Measurements from ENCODE around the gene SELENOI. TPM values are rescaled to one million over a fixed set of nuclear protein-coding genes. Genes with fewer than 3 reads are reported as not detected.

Gene SELENOI
- total and polyA plus RNA-seq, 3 experiments from 2014 or later: 3.2 to 61.9 (median 58.4) TPM

- Mint-ChIP-seq H3K9me3 (no peaks in the 10 kb centered on the region), H3K4me1 (peaks cover 8 to 10% (median 9%) of the 10 kb centered on the region in 3 donors), H3K27ac (no peak overlapping the region), H3K27me3 (peaks cover 17 to 18% of the 10 kb centered on the region in 2 donors), H3K36me3 (peaks cover 0 to 6% (median 0%) of the 10 kb centered on the region in 3 donors), H3K4me3 (no peak overlapping the region)
- no peaks in the 10 kb centered on the region for H3K36me3 ChIP-seq (ENCODE audit: insufficient read depth, low read length)
- DNase-seq: no peak
- POLR2A ChIA-PET: no interaction called here
- H3K9me3 ChIP-seq (ENCODE audit: low read length): no peaks in the 10 kb centered on the region
- H3K4me3 ChIP-seq (ENCODE audit: low read length): no peak overlapping the region
- H3K27ac ChIP-seq (ENCODE audit: low read depth, low read length): no peak overlapping the region
- CTCF ChIA-PET: no interaction called here
- peaks cover 4% of the 10 kb centered on the region for H3K27me3 ChIP-seq (ENCODE audit: insufficient read depth, low read length, poor library complexity, severe bottlenecking)
- H3K4me1 ChIP-seq (ENCODE audit: insufficient read depth, low read length): no peaks in the 10 kb centered on the region
Measured at GRCh38 chr2:26409785-26410184, 63.8 kb downstream of the SELENOI start.

- Histone ChIP-seq H3K4me1 (ENCODE audit: insufficient read depth, low read length) (no peaks in the 10 kb centered on the region), H3K36me3 (ENCODE audit: insufficient read depth, low read length) (no peaks in the 10 kb centered on the region), H3K27ac (ENCODE audit: low read depth, low read length) (peak overlapping the region; percentile 82), H3K4me3 (ENCODE audit: low read length) (no peak overlapping the region), H3K9me3 (ENCODE audit: low read length) (no peaks in the 10 kb centered on the region), H3K27me3 (ENCODE audit: insufficient read depth, low read length, poor library complexity, severe bottlenecking) (peaks cover 4% of the 10 kb centered on the region)
- Mint-ChIP-seq H3K36me3 (peaks cover 0 to 6% (median 0%) of the 10 kb centered on the region in 3 donors), H3K4me1 (peaks cover 8 to 10% (median 9%) of the 10 kb centered on the region in 3 donors), H3K9me3 (no peaks in the 10 kb centered on the region), H3K4me3 (no peak overlapping the region), H3K27me3 (peaks cover 12 to 17% of the 10 kb centered on the region in 2 donors), H3K27ac (peak overlapping the region in 1 of 8 donors; percentile 8)
- CTCF ChIA-PET: interaction anchor here (1.4 kb wide), 1 partner anchor 13 kb away, joined by 4 read pairs; no protein-coding TSS in a partner anchor
- no peak for DNase-seq
- POLR2A ChIA-PET: no interaction called here
Measured at GRCh38 chr2:26410764-26411243, 64.9 kb downstream of the SELENOI start.

GRCh38 chr2:26411419-26411818 is 65.5 kb downstream of the SELENOI start:
- CTCF ChIA-PET: interaction anchor here (1.4 kb wide), 1 partner anchor 13 kb away, joined by 4 read pairs; no protein-coding TSS in a partner anchor
- peaks cover 12 to 15% of the 10 kb centered on the region in 2 donors for H3K27me3 Mint-ChIP-seq
- Histone ChIP-seq H3K9me3 (ENCODE audit: low read length) (no peaks in the 10 kb centered on the region), H3K4me1 (ENCODE audit: insufficient read depth, low read length) (no peaks in the 10 kb centered on the region), H3K27ac (ENCODE audit: low read depth, low read length) (peak overlapping the region; percentile 82), H3K4me3 (ENCODE audit: low read length) (no peak overlapping the region), H3K27me3 (ENCODE audit: insufficient read depth, low read length, poor library complexity, severe bottlenecking) (peaks cover 4% of the 10 kb centered on the region), H3K36me3 (ENCODE audit: insufficient read depth, low read length) (no peaks in the 10 kb centered on the region)
- H3K4me1 Mint-ChIP-seq: peaks cover 8 to 10% (median 9%) of the 10 kb centered on the region in 3 donors
- H3K4me3 Mint-ChIP-seq: peak overlapping the region in 5 of 7 donors; percentile 19 to 83 (median 63)
- H3K27ac Mint-ChIP-seq: no peak overlapping the region
- peaks cover 0 to 6% (median 0%) of the 10 kb centered on the region in 3 donors for H3K36me3 Mint-ChIP-seq
- POLR2A ChIA-PET: no interaction called here
- no peaks in the 10 kb centered on the region for H3K9me3 Mint-ChIP-seq
- DNase-seq: no peak

GRCh38 chr2:26412091-26412673 is 66.2 kb downstream of the SELENOI start:
- Histone ChIP-seq H3K4me1 (ENCODE audit: insufficient read depth, low read length) (no peaks in the 10 kb centered on the region), H3K9me3 (ENCODE audit: low read length) (no peaks in the 10 kb centered on the region), H3K4me3 (ENCODE audit: low read length) (no peak overlapping the region), H3K27ac (ENCODE audit: low read depth, low read length) (peak overlapping the region; percentile 82), H3K27me3 (ENCODE audit: insufficient read depth, low read length, poor library complexity, severe bottlenecking) (peaks cover 4% of the 10 kb centered on the region), H3K36me3 (ENCODE audit: insufficient read depth, low read length) (no peaks in the 10 kb centered on the region)
- Mint-ChIP-seq H3K4me3 (peak overlapping the region; percentile 44 to 83 (median 63)), H3K27me3 (peaks cover 12 to 13% of the 10 kb centered on the region in 2 donors), H3K9me3 (no peaks in the 10 kb centered on the region), H3K27ac (peak overlapping the region in 3 of 8 donors; percentile 9 to 19 (median 17)), H3K36me3 (peaks cover 0 to 6% (median 0%) of the 10 kb centered on the region in 3 donors), H3K4me1 (peaks cover 8 to 10% (median 9%) of the 10 kb centered on the region in 3 donors)
- ChIA-PET POLR2A (no interaction called here), CTCF (no interaction called here)
- no peak for DNase-seq

- POLR2A ChIA-PET: no interaction called here
- H3K27ac Mint-ChIP-seq: no peak overlapping the region
- H3K27me3 Mint-ChIP-seq: peaks cover 3 to 9% of the 10 kb centered on the region in 2 donors
Measured at GRCh38 chr2:26414311-26414710, 68.4 kb downstream of the SELENOI start.

GRCh38 chr2:26421961-26422360 is 76.0 kb downstream of the SELENOI start:
- H3K4me3 Mint-ChIP-seq: no peak overlapping the region
- ChIA-PET POLR2A (no interaction called here), CTCF (no interaction called here)
- no peaks in the 10 kb centered on the region for H3K27me3 ChIP-seq (ENCODE audit: insufficient read depth, low read length, poor library complexity, severe bottlenecking)
- H3K9me3 ChIP-seq (ENCODE audit: low read length): no peaks in the 10 kb centered on the region
- no peaks in the 10 kb centered on the region for H3K36me3 Mint-ChIP-seq
- no peak overlapping the region for H3K4me3 ChIP-seq (ENCODE audit: low read length)
- no peak overlapping the region for H3K27ac ChIP-seq (ENCODE audit: low read depth, low read length)
- H3K4me1 ChIP-seq (ENCODE audit: insufficient read depth, low read length): no peaks in the 10 kb centered on the region
- no peak overlapping the region for H3K27ac Mint-ChIP-seq
- no peak for DNase-seq
- peaks cover 0 to 15% of the 10 kb centered on the region in 2 donors for H3K27me3 Mint-ChIP-seq
- no peaks in the 10 kb centered on the region for H3K4me1 Mint-ChIP-seq
- H3K9me3 Mint-ChIP-seq: no peaks in the 10 kb centered on the region
- H3K36me3 ChIP-seq (ENCODE audit: insufficient read depth, low read length): no peaks in the 10 kb centered on the region

More at GRCh38 chr2:26414311-26414710, 68.4 kb downstream of the SELENOI start:
- Histone ChIP-seq H3K9me3 (ENCODE audit: low read length) (no peaks in the 10 kb centered on the region), H3K4me1 (ENCODE audit: insufficient read depth, low read length) (no peaks in the 10 kb centered on the region), H3K4me3 (ENCODE audit: low read length) (no peak overlapping the region), H3K27me3 (ENCODE audit: insufficient read depth, low read length, poor library complexity, severe bottlenecking) (no peaks in the 10 kb centered on the region), H3K36me3 (ENCODE audit: insufficient read depth, low read length) (no peaks in the 10 kb centered on the region), H3K27ac (ENCODE audit: low read depth, low read length) (no peak overlapping the region)
- no peaks in the 10 kb centered on the region for H3K9me3 Mint-ChIP-seq
- H3K36me3 Mint-ChIP-seq: no peaks in the 10 kb centered on the region
- no peak for DNase-seq
- CTCF ChIA-PET: no interaction called here
- no peak overlapping the region for H3K4me3 Mint-ChIP-seq
- peaks cover 8 to 10% (median 9%) of the 10 kb centered on the region in 3 donors for H3K4me1 Mint-ChIP-seq

GRCh38 chr2:26422947-26423629 is 77.1 kb downstream of the SELENOI start:
- no peak overlapping the region for H3K4me3 ChIP-seq (ENCODE audit: low read length)
- no peaks in the 10 kb centered on the region for H3K4me1 ChIP-seq (ENCODE audit: insufficient read depth, low read length)
- Mint-ChIP-seq H3K4me1 (no peaks in the 10 kb centered on the region), H3K9me3 (no peaks in the 10 kb centered on the region), H3K27ac (no peak overlapping the region), H3K4me3 (no peak overlapping the region), H3K36me3 (no peaks in the 10 kb centered on the region), H3K27me3 (peaks cover 0 to 13% of the 10 kb centered on the region in 2 donors)
- ChIA-PET CTCF (interaction anchor here (1.6 kb wide), 1 partner anchor 12 kb away, joined by 4 read pairs; no protein-coding TSS in a partner anchor), POLR2A (interaction anchor here (0.6 kb wide), 1 partner anchor 322 kb away, joined by 3 read pairs; no protein-coding TSS in a partner anchor)
- DNase-seq: no peak
- H3K27ac ChIP-seq (ENCODE audit: low read depth, low read length): no peak overlapping the region
- no peaks in the 10 kb centered on the region for H3K9me3 ChIP-seq (ENCODE audit: low read length)
- no peaks in the 10 kb centered on the region for H3K27me3 ChIP-seq (ENCODE audit: insufficient read depth, low read length, poor library complexity, severe bottlenecking)
- no peaks in the 10 kb centered on the region for H3K36me3 ChIP-seq (ENCODE audit: insufficient read depth, low read length)

GRCh38 chr2:26423750-26424149 is 77.8 kb downstream of the SELENOI start:
- H3K36me3 Mint-ChIP-seq: no peaks in the 10 kb centered on the region
- no peaks in the 10 kb centered on the region for H3K27me3 ChIP-seq (ENCODE audit: insufficient read depth, low read length, poor library complexity, severe bottlenecking)
- ChIA-PET POLR2A (no interaction called here), CTCF (interaction anchor here (1.6 kb wide), 1 partner anchor 13 kb away, joined by 4 read pairs; no protein-coding TSS in a partner anchor)
- no peaks in the 10 kb centered on the region for H3K9me3 Mint-ChIP-seq
- no peaks in the 10 kb centered on the region for H3K9me3 ChIP-seq (ENCODE audit: low read length)
- H3K4me3 Mint-ChIP-seq: no peak overlapping the region
- H3K4me1 ChIP-seq (ENCODE audit: insufficient read depth, low read length): no peaks in the 10 kb centered on the region
- H3K27me3 Mint-ChIP-seq: peaks cover 2 to 11% of the 10 kb centered on the region in 2 donors
- H3K27ac Mint-ChIP-seq: no peak overlapping the region
- H3K27ac ChIP-seq (ENCODE audit: low read depth, low read length): no peak overlapping the region
- no peaks in the 10 kb centered on the region for H3K36me3 ChIP-seq (ENCODE audit: insufficient read depth, low read length)
- no peaks in the 10 kb centered on the region for H3K4me1 Mint-ChIP-seq
- no peak overlapping the region for H3K4me3 ChIP-seq (ENCODE audit: low read length)
- DNase-seq: no peak
